Mononuclear cell (primary cell): ENCODE results near the gene CARTPT. TPM values are rescaled to one million over a fixed set of nuclear protein-coding genes. Genes with fewer than 3 reads are reported as not detected.

Experiments used
- H3K27me3 ChIP-seq: 2 replicates; pipeline ENCODE4 v1.6.0; 2011; ENCODE audit warnings: low read length, control low read depth; ENCODE audit not compliant: insufficient read depth
- H3K4me1 ChIP-seq: 2 replicates; pipeline ENCODE4 v1.5.1; 2011; ENCODE audit warnings: mild to moderate bottlenecking, low read length, control low read depth; ENCODE audit not compliant: insufficient read depth
- H3K4me3 ChIP-seq: 2 replicates; pipeline ENCODE4 v1.5.1; 2011; ENCODE audit warnings: mild to moderate bottlenecking, low read length, moderate library complexity
- H3K9me3 ChIP-seq: 2 replicates; pipeline ENCODE4 v1.5.1; 2011; ENCODE audit warnings: low read depth, mild to moderate bottlenecking, control low read depth, low read length
- total RNA-seq: library from RNA; depleted of rRNA; stranded (reverse); fragments of >200 nt; gene quantifications from one replicate; pipeline ENCODE4 v1.2.3, GENCODE V29; 2012

The CARTPT gene
- not detected for total RNA-seq

DNA sequence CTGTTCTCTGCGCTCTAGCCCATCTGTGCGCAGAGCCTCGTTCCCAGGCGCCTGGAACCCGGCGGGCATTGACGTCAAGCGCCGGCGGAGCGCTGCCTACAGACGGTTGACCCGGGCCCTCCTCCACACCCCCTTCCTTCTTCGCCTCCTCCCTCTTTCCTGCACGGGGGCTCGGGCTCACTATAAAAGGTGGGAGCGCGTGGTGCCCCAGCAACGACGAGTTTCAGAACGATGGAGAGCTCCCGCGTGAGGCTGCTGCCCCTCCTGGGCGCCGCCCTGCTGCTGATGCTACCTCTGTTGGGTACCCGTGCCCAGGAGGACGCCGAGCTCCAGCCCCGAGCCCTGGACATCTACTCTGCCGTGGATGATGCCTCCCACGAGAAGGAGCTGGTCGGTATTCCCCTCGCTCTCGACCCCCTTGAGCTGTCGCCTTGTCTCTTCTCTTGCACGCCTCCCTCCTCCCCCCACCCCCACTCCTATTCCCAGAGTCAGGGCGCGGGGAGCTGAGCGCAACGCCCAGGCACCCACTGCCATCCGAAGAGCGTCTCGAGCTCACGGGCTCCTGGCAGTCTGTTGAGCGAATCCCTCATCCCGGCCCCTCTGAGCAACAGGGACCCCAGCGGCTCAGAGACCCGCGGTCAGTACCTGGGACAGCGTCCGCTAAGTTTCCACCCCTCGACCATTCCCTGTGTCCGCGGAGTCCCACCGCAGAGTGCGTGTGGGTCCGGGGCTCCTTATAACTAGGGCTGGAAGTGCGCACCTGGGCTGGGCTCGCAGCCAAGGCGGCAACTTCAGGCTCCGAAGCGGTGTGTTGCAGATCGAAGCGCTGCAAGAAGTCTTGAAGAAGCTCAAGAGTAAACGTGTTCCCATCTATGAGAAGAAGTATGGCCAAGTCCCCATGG is at the start of gene CARTPT:
CARTPT (plus strand) TSS at position 213 of the 902 bp plus-strand sequence; CDS start at position 232, 19 bp downstream.
- Histone ChIP-seq H3K9me3 (no peaks in the 10 kb centered on the region), H3K27me3 (peaks cover 45% of the 10 kb centered on the region)

GRCh38 chr5:71677977-71678376 is 41.1 kb upstream of the CARTPT start:
- Histone ChIP-seq H3K27me3 (peaks cover 6% of the 10 kb centered on the region), H3K4me1 (no peaks in the 10 kb centered on the region), H3K4me3 (no peak overlapping the region), H3K9me3 (no peaks in the 10 kb centered on the region)

More for the DNA sequence above, at the start of gene CARTPT:
- no peak within 1 kb of the TSS for H3K4me3 ChIP-seq
- no peaks in the 10 kb centered on the region for H3K4me1 ChIP-seq

- Histone ChIP-seq H3K27me3 (peaks cover 9% of the 10 kb centered on the region), H3K4me3 (no peak overlapping the region), H3K9me3 (no peaks in the 10 kb centered on the region), H3K4me1 (no peaks in the 10 kb centered on the region)
These were observed 39.4 kb upstream of the CARTPT start for GRCh38 chr5:71679714-71680113.

GRCh38 chr5:71680510-71680909 is 38.6 kb upstream of the CARTPT start:
- Histone ChIP-seq H3K4me3 (no peak overlapping the region), H3K27me3 (peaks cover 9% of the 10 kb centered on the region), H3K4me1 (no peaks in the 10 kb centered on the region), H3K9me3 (no peaks in the 10 kb centered on the region)

DNA sequence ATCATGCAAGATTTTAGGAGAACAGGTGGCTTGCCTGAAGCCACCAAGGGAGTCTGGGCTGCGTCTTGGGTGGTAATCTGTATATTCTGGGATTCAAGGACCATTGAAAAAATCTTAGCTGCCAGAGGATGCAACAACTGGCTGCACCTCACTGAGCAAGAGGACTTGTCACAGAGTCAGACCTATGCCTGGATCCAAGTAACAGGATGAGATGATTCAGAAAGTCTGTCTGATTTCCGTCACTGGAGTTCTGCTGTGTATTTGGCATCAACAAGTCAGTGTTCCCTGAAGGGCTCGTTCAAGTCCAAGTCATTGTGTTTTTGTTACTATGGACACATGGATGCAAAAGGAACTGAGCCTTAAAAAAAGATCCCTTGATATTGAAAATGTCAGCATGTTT is 37.8 kb upstream of the CARTPT start:
- peaks cover 9% of the 10 kb centered on the region for H3K27me3 ChIP-seq
- H3K4me1 ChIP-seq: no peaks in the 10 kb centered on the region
- no peak overlapping the region for H3K4me3 ChIP-seq
- H3K9me3 ChIP-seq: no peaks in the 10 kb centered on the region

- H3K9me3 ChIP-seq: no peaks in the 10 kb centered on the region
- H3K4me1 ChIP-seq: no peaks in the 10 kb centered on the region
- no peak overlapping the region for H3K4me3 ChIP-seq
- H3K27me3 ChIP-seq: peaks cover 8% of the 10 kb centered on the region
These were observed 34.8 kb upstream of the CARTPT start for GRCh38 chr5:71684309-71684708.

DNA sequence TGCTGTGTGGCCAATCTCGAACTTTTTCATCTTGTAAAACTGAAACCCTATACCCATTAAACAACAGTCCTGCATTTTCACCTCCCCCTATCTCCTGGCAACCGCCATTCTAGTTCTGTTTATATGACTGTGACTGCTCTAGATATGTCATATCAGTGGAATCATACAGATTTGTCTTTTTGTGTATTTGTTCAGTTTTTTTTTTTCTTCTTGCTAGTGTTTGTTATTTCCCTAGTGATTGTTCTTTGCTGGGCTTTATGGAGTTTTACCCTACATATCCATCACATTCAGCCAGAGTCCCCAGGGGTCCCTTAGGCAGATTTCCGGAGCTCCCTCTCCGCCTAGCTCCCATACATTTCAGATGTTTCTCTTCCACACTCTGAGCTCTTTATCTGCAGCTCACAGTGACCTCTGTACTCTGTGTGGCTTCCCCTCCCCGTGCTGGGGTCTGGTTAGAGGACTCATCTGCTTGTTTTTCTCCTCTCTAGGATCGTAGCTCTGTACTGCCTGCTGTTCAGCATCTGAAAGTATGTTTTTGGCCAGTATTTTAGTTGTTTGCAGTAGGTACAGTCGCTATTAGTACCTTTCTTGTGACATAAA is 25.1 kb upstream of the CARTPT start:
- Histone ChIP-seq H3K9me3 (no peaks in the 10 kb centered on the region), H3K4me1 (no peaks in the 10 kb centered on the region), H3K27me3 (peaks cover 9% of the 10 kb centered on the region), H3K4me3 (no peak overlapping the region)

GRCh38 chr5:71695071-71695470 is 24.0 kb upstream of the CARTPT start:
- Histone ChIP-seq H3K4me1 (no peaks in the 10 kb centered on the region), H3K4me3 (no peak overlapping the region), H3K9me3 (no peaks in the 10 kb centered on the region), H3K27me3 (peaks cover 9% of the 10 kb centered on the region)

GRCh38 chr5:71695595-71695994 is 23.5 kb upstream of the CARTPT start:
- Histone ChIP-seq H3K4me1 (no peaks in the 10 kb centered on the region), H3K9me3 (no peaks in the 10 kb centered on the region), H3K27me3 (peaks cover 9% of the 10 kb centered on the region), H3K4me3 (no peak overlapping the region)

DNA sequence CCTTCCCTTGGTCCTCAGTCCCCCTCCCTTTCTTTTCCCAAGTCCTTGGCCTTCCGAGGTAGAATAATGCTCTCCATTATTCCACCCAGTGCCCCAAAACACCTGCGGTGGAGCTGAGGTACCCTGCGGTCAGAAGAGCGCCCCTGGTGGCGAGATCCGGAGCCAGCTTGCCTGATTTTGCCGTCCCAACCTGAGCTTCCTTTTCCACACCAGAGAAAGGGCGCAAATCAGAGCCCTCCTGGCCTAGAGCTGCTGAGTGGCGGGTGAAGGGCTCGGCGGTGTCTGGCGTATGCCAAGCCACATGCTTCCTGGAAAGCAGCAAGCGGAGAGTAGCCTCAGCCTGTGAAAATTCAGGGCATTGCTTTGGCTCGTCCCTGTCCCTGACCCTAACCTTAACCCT is 21.1 kb upstream of the CARTPT start:
- H3K4me1 ChIP-seq: no peaks in the 10 kb centered on the region
- H3K27me3 ChIP-seq: peaks cover 12% of the 10 kb centered on the region
- H3K9me3 ChIP-seq: no peaks in the 10 kb centered on the region
- no peak overlapping the region for H3K4me3 ChIP-seq

- Histone ChIP-seq H3K4me1 (no peaks in the 10 kb centered on the region), H3K4me3 (no peak overlapping the region), H3K9me3 (no peaks in the 10 kb centered on the region), H3K27me3 (peaks cover 9% of the 10 kb centered on the region)
These were observed 19.8 kb upstream of the CARTPT start for GRCh38 chr5:71699233-71699632.

- Histone ChIP-seq H3K4me3 (no peak overlapping the region), H3K9me3 (no peaks in the 10 kb centered on the region), H3K4me1 (no peaks in the 10 kb centered on the region), H3K27me3 (peaks cover 9% of the 10 kb centered on the region)
These were observed 19.3 kb upstream of the CARTPT start for GRCh38 chr5:71699751-71700150.

DNA sequence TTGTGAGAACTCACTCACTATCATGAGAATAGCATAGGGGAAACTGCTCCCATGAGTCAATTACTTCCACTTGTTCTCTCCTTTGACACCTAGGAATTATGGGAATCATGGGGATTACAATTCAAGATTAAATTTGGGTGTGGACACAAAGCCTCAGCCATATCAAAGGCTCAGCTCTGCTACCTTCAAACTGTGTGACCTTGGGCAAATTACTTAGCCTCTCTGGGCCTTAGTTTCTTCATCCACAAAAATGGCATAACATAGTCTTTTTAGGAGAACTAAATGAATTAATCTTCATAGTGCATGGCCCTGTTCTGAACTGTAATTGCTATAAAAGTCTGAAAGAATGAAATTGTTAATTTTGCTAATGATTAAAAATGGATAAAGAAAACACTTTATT is 18.3 kb upstream of the CARTPT start:
- H3K4me1 ChIP-seq: no peaks in the 10 kb centered on the region
- no peaks in the 10 kb centered on the region for H3K9me3 ChIP-seq
- peaks cover 9% of the 10 kb centered on the region for H3K27me3 ChIP-seq
- no peak overlapping the region for H3K4me3 ChIP-seq

DNA sequence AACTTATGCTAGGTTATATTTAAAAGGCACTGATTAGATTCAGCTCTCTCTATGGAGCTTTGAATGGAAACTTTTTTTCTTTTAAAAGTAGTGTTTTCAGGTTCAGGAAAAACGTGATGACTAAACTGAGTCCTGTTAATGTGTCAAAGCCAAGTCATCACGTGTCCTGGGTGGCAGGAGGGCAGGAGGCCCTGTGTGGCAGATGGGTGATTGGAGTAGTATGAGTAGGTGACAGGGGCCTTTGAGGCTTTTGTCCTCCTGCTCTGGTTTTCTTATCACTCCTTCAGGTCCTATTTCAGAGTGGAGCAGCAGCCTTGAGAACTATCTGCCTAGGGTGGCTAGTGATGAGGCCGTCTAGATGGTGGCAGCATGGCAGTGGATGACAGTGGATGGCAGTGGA is 17.7 kb upstream of the CARTPT start:
- no peak overlapping the region for H3K4me3 ChIP-seq
- H3K9me3 ChIP-seq: no peaks in the 10 kb centered on the region
- peaks cover 9% of the 10 kb centered on the region for H3K27me3 ChIP-seq
- H3K4me1 ChIP-seq: no peaks in the 10 kb centered on the region

DNA sequence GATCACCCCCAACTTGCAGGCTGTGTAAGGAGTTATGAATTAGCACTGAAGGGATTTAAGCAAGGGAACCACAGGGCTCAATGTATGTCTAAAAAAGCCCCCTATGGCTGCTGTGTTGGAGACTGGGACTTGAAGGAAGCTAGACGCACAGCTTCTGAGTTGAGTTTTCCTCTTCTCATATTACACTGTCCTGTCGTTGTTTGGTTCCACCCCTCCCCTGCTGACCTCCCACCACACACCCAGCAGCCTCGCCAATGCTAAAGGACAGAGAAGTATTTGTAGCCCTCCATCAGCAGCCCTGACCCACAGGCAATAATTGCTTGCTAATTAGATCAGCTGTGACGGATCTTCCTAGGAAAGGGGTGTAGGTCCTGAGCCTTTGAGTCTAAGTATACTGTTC is 15.1 kb upstream of the CARTPT start:
- no peaks in the 10 kb centered on the region for H3K4me1 ChIP-seq
- no peak overlapping the region for H3K4me3 ChIP-seq
- H3K27me3 ChIP-seq: peaks cover 3% of the 10 kb centered on the region
- H3K9me3 ChIP-seq: no peaks in the 10 kb centered on the region

DNA sequence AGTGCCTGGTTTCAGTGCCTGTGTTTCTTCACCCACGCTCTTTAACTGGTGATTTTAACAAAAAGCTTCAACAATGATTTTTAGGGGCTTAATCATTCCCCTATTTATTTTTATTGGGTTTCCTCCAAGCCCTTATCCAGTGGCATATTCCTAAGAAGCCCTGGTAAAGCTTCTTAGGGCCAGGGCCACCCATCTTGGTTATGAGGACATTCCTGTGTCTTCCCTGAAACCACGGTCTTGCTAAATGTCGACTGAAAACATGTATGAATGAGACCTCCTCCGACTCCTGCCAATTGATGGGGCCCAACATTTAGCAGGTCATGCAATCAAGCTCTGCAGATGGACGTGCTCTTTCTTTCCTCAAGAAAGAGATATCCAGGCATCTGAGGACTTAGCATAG is 13.7 kb upstream of the CARTPT start:
- Histone ChIP-seq H3K4me3 (no peak overlapping the region), H3K27me3 (peaks cover 3% of the 10 kb centered on the region), H3K4me1 (no peaks in the 10 kb centered on the region), H3K9me3 (no peaks in the 10 kb centered on the region)
